Measurements from ENCODE around the gene FAM131A.

Gene FAM131A

DNA sequence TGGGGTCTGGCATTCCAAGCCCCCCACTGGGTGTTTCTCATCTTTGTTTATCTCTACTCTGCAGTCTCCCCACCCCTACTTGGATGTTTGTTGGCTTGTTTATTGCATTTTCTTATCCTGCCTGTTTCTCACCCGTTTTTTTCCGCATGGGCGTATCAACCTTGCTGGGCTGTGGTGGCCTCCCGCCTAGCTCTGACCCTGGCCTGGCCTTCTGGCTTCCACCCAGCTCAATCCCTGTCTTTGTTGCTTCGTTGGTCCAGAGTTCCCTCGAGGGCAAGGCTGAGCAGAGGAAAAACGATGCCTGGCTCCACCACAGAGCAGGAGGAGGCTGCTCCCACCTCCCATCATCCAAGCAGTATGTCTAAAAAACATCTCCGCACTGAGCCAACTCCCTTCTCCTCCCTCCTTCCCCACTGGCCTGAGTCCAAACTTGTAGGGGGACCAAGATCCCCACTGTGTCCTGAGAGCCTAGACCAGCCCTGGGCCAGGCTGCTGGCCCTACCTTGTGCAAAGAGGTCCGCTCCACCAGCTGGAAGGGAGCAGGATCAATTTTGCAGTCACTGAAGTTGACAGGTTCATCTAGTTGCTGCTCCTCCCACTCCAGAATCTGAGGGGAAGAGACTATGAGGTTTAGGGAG is 14.2 kb downstream of the FAM131A start:
- no peak for DNase-seq (ENCODE audit: low read depth)
- TF ChIP-seq, protein P1, sequence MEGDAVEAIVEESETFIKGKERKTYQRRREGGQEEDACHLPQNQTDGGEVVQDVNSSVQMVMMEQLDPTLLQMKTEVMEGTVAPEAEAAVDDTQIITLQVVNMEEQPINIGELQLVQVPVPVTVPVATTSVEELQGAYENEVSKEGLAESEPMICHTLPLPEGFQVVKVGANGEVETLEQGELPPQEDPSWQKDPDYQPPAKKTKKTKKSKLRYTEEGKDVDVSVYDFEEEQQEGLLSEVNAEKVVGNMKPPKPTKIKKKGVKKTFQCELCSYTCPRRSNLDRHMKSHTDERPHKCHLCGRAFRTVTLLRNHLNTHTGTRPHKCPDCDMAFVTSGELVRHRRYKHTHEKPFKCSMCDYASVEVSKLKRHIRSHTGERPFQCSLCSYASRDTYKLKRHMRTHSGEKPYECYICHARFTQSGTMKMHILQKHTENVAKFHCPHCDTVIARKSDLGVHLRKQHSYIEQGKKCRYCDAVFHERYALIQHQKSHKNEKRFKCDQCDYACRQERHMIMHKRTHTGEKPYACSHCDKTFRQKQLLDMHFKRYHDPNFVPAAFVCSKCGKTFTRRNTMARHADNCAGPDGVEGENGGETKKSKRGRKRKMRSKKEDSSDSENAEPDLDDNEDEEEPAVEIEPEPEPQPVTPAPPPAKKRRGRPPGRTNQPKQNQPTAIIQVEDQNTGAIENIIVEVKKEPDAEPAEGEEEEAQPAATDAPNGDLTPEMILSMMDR (IDR thresholded peaks at IDR 0.05; ENCODE audit: control insufficient read depth, extremely low read depth, insufficient read depth), result no peak

DNA sequence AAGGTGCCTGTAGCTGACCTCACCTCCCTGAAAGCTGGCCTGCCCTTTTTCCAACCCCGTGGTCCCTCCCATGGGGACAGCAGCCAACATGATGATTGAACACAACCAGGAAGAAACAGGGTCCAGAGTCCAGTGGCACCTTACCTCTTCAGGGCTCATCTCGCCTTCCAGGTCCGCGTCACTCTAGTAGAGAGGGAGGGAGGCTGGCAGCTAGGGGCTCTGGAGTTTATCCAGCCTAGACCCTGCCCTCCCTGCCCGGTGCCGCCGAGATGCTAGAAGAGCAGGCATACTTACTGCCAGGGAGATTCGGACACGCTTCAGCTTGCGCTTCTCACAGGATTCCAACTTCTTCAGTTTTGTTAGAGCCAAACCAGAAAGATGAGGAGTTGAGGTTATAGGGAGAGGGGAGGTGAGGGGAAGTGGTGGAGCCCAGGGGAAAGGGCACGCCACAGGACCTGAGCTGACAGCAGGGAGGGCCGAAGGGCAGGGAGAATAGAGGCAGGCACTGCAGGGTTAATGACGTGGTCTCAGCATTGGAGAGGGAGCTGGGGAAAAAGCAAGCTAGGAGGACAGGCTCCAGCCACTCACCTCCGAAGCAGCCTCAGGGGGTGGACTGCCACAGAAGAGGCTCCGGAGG is 14.9 kb downstream of the FAM131A start:
- no peak overlapping the region for H3K4me3 ChIP-seq (ENCODE audit: low read depth, low read length)
- DNase-seq (ENCODE audit: low read depth), result no peak
- TF ChIP-seq, protein P1 (IDR thresholded peaks at IDR 0.05; ENCODE audit: control insufficient read depth, extremely low read depth, insufficient read depth), result no peak

More for the DNA sequence above, 14.2 kb downstream of the FAM131A start:
- no peak overlapping the region for H3K4me3 ChIP-seq (ENCODE audit: low read depth, low read length)

DNA sequence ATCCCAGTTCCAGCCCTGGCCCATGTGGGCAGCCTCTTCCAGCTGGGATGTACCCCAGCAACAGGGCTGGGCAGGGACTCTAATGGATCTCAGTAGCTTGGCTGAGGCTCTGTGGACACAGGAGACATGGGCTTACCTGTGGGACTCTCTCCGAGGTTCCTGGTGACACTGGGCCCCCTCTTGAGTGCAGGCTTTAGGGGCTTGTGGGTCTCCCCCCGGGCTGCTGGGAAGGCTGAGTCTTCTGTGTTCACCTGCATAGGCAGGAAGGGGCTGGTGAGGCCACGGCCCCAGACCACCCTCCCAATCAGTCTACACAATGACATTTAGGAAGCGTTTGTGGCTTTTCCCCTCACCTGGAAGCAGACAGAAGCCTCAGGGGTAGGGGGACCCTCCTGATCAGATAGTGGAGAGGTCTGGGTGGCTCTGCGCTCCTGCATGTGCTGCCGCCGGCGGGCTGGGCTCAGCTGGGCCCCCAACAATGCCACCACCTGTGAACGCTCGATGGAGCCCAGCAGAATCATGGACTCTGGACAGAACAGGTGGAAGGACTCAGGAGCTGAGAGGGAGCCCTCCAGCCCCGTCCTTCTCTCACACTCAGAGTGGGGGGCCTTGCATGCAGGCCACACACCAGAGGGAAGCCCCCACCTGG is 15.6 kb downstream of the FAM131A start:
- no peak for DNase-seq (ENCODE audit: low read depth)
- TF ChIP-seq, protein P1 (IDR thresholded peaks at IDR 0.05; ENCODE audit: control insufficient read depth, extremely low read depth, insufficient read depth), result no peak
- no peak overlapping the region for H3K4me3 ChIP-seq (ENCODE audit: low read depth, low read length)

DNA sequence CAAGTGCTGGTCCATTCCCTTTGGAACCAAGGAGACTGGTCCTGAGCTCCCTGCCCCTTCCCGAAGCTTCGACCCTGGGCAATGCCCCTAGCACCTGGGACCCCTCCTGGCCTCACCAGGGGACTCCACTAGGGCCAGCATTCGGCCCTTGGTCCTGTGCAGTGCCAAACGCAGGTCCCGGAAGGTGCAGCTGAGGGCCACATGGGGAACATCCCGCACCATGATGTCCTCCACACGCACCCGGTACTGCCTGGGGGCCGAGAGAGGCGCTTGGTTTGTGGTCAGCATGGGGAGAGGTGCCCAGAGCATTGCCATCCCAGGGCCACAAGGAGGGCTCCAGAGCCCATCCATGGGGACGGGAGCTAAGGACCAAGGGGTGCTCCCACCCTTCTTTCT is 16.1 kb downstream of the FAM131A start:
- H3K4me3 ChIP-seq (ENCODE audit: low read depth, low read length), result no peak overlapping the region
- TF ChIP-seq, protein P1 (IDR thresholded peaks at IDR 0.05; ENCODE audit: control insufficient read depth, extremely low read depth, insufficient read depth), result no peak
- no peak for DNase-seq (ENCODE audit: low read depth)

DNA sequence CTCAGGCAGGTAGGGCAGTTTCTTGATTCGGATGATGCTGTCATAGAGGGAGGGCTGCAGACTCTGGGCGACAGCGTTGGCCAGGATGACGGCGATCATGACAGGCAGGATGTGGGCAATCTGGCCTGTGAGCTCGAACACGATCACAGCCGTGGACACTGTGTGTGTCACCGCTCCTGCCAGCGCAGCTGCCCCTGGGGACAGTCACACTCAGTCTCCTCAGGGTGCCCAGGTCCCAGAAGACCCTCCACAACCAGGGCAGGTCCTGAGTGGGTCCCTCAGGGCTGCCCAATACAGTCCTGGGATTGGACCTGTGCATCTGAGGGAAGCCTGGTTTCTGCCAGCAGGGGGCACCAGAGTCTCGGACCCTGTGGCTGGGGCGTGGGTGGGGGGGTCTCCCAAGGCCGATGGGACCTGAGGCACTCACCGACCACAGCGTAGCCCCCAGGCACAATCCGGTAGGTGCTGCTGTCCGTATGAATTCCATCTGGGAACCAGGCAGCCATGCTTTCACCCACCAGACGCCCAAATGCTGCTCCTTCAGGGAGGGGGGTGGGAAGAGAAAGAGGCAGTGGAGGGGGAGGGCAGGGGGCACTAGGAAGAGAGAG is 16.8 kb downstream of the FAM131A start:
- no peak for DNase-seq (ENCODE audit: low read depth)
- no peak overlapping the region for H3K4me3 ChIP-seq (ENCODE audit: low read depth, low read length)
- TF ChIP-seq, protein P1 (IDR thresholded peaks at IDR 0.05; ENCODE audit: control insufficient read depth, extremely low read depth, insufficient read depth), result peak; percentile 78

DNA sequence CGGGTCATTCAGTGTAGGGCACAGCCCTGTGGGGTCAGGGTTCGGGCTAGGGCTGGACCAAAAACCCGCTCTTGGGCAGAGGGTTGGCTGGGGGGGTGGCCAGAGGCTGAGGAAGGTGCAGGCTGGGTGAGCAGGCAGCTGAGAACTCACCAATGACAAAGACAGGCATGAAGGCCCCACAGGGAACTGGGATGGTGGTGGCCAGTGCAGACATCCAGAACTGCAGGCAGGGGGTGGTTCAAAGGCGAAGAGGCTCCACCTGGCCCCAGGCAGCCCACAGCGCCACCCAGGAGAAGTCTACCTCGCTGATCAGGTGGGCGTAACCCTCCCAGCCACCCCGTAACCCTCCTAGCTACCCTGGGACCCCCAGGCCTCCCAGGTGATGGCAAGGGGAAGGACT is 17.4 kb downstream of the FAM131A start:
- no peak for DNase-seq (ENCODE audit: low read depth)
- no peak overlapping the region for H3K4me3 ChIP-seq (ENCODE audit: low read depth, low read length)
- TF ChIP-seq, protein P1 (IDR thresholded peaks at IDR 0.05; ENCODE audit: control insufficient read depth, extremely low read depth, insufficient read depth), result no peak
